Colonic mucosa (tissue), 4 donors: ENCODE measurements around the gene MYCL. TPM values are rescaled to one million over a fixed set of nuclear protein-coding genes. Genes with fewer than 3 reads are reported as not detected.
A peak's percentile ranks its signal among the peaks of the same experiment; 100 is the strongest.

ENCODE experiments used
- DNase-seq: peaks from one replicate; pipeline ENCODE4 v3.0.0-alpha.2; 2020
- H3K27ac ChIP-seq: fragments of 200-600 bp; one replicate; pipeline ENCODE4 v1.8.0; 2021
- H3K27me3 ChIP-seq: fragments of 200-600 bp; one replicate; pipeline ENCODE4 v1.8.0; 2021
- H3K36me3 ChIP-seq: fragments of 200-600 bp; one replicate; pipeline ENCODE4 v1.8.0; 2021
- H3K4me1 ChIP-seq: fragments of 200-600 bp; one replicate; pipeline ENCODE4 v1.8.0; 2021; ENCODE audit warnings: mild to moderate bottlenecking
- H3K4me3 ChIP-seq: fragments of 200-600 bp; one replicate; pipeline ENCODE4 v1.8.0; 2021
- H3K9ac ChIP-seq, 2 donors: one replicate each; pipeline ENCODE4 v1.7.0; 2013; ENCODE audit warnings: control low read depth in 2 of 2, low read depth in 2 of 2, low read length in 2 of 2
- H3K9me3 ChIP-seq: fragments of 200-600 bp; one replicate; pipeline ENCODE4 v1.8.0; 2021
- intact Hi-C: fragments of 100-400 bp; cut with DNase I; formaldehyde crosslinking; loops from one replicate; pipeline ENCODE4 v1.14.1; 2022
- total RNA-seq, 2 donors: library from RNA; stranded (reverse); fragmentation: NEBNext Ultra II Directional in 1 of 2; extraction: Animal tissue kit (Norgen Biotek cat#: 25700) in 1 of 2; gene quantifications; one replicate each; pipeline ENCODE4 v1.2.1, GENCODE V29; 2021
- TF ChIP-seq, protein P1 (sequence below): fragments of 200-600 bp; IDR thresholded peaks from one replicate; pipeline ENCODE4 v1.8.0; 2022; ENCODE audit warnings: antibody characterized with exemption, mild to moderate bottlenecking
- donor health status: healthy.
- donor health status: DM: no; HTN: no; CAD: no.
- donor health status: DM: no; HTN: no; CAD: no.

The MYCL gene
- total RNA-seq, 2 donors from 2014 or later, result 16.4 to 17.0 TPM

DNA sequence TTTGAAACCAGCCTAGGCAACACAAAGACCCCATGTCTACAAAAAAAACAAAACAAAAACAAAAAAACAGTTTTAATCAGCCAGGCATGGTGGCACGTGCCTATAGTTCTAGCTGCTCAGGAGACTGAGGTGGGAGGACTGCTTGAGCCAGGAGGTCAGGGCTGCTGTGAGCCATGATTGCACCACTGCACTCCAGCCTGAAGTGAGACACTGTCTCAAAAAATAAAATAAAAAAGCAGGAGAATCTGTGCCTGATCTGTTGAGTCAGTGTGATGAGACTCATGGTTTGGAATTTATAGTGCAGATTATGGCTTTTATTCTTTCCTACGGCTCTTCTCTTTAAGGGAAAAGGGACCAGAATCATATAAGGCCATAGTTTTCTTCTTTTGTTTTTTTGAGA lies 35.0 kb downstream of the MYCL start:
- Histone ChIP-seq H3K4me1 (no peaks in the 10 kb centered on the region), H3K27me3 (no peaks in the 10 kb centered on the region), H3K4me3 (no peak overlapping the region), H3K36me3 (no peaks in the 10 kb centered on the region), H3K27ac (no peak overlapping the region), H3K9ac (no peak overlapping the region), H3K9me3 (no peaks in the 10 kb centered on the region)
- intact Hi-C loops, result no loop called here
- no peak for DNase-seq
- TF ChIP-seq, protein P1, sequence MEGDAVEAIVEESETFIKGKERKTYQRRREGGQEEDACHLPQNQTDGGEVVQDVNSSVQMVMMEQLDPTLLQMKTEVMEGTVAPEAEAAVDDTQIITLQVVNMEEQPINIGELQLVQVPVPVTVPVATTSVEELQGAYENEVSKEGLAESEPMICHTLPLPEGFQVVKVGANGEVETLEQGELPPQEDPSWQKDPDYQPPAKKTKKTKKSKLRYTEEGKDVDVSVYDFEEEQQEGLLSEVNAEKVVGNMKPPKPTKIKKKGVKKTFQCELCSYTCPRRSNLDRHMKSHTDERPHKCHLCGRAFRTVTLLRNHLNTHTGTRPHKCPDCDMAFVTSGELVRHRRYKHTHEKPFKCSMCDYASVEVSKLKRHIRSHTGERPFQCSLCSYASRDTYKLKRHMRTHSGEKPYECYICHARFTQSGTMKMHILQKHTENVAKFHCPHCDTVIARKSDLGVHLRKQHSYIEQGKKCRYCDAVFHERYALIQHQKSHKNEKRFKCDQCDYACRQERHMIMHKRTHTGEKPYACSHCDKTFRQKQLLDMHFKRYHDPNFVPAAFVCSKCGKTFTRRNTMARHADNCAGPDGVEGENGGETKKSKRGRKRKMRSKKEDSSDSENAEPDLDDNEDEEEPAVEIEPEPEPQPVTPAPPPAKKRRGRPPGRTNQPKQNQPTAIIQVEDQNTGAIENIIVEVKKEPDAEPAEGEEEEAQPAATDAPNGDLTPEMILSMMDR, result no peak

DNA sequence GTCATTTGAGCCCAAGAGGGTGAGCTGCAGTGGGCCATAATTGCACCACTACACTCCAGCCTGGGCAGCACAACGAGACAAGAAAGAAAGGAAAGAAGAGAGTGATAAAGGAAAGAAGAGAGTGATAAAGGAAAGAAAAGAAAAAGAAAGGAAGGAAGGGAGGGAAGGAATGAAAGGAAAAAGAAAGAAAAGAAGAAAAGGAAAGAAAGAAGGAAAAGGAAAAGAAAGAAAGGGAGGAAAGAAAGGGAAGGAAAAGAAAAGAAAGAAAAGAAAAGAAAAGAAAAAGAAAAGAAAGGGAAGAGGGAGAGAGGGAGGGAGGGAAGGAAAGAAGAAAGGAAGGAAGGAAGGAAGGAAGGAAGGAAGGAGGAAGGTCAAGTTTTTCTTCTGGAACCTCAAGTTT lies 36.0 kb downstream of the MYCL start:
- DNase-seq, result no peak
- no peak overlapping the region for H3K4me3 ChIP-seq
- H3K9ac ChIP-seq, result no peak overlapping the region
- no peaks in the 10 kb centered on the region for H3K9me3 ChIP-seq
- TF ChIP-seq, protein P1, result no peak
- no peaks in the 10 kb centered on the region for H3K27me3 ChIP-seq
- no peak overlapping the region for H3K27ac ChIP-seq
- no peaks in the 10 kb centered on the region for H3K4me1 ChIP-seq
- no peaks in the 10 kb centered on the region for H3K36me3 ChIP-seq
- intact Hi-C loops, result no loop called here

DNA sequence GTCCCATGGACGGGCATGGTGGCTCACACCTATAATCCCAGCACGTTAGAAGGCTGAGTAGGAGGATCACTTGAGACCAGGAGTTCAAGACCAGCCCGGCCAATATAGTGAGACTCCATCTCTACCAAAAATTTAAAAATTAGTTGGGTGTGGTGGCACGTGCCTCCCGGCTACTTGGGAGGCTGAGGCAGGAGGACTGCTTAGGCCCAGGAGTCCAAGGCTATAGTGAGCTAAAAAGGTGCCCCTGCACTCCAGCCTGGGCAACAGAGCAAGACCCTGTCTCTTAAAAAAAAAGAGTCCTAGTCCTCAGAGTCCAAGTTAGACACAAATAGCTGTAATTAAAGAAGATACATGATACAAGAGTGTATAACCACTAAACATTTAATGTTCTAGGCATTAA lies 38.5 kb downstream of the MYCL start:
- Histone ChIP-seq H3K9me3 (no peaks in the 10 kb centered on the region), H3K4me3 (no peak overlapping the region), H3K36me3 (no peaks in the 10 kb centered on the region), H3K27me3 (no peaks in the 10 kb centered on the region), H3K4me1 (peaks cover 3% of the 10 kb centered on the region), H3K27ac (no peak overlapping the region), H3K9ac (no peak overlapping the region)
- intact Hi-C loops, result no loop called here
- TF ChIP-seq, protein P1, result no peak
- no peak for DNase-seq

DNA sequence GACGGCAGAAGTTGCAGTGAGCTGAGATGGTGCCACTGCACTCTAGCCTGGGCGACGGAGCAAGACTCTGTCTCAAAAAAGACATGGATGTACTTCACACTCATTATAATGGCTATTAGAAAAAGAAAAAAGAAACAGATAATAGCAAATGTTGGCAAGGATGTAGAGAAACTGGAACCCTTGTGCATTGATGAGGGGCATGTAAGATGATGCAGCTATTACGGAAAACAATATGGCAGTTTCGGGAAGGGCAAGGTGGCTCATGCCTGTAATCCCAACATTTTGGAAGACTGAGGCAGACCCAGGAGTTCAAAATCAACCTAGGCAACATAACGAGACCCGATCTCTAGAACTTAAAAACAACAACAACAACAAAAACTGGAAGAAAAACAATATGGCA lies 40.7 kb downstream of the MYCL start:
- no peaks in the 10 kb centered on the region for H3K9me3 ChIP-seq
- H3K36me3 ChIP-seq, result no peaks in the 10 kb centered on the region
- no peak overlapping the region for H3K9ac ChIP-seq
- H3K4me3 ChIP-seq, result no peak overlapping the region
- intact Hi-C loops, result no loop called here
- no peak overlapping the region for H3K27ac ChIP-seq
- DNase-seq, result no peak
- H3K4me1 ChIP-seq, result peaks cover 3% of the 10 kb centered on the region
- TF ChIP-seq, protein P1, result no peak
- H3K27me3 ChIP-seq, result no peaks in the 10 kb centered on the region

DNA sequence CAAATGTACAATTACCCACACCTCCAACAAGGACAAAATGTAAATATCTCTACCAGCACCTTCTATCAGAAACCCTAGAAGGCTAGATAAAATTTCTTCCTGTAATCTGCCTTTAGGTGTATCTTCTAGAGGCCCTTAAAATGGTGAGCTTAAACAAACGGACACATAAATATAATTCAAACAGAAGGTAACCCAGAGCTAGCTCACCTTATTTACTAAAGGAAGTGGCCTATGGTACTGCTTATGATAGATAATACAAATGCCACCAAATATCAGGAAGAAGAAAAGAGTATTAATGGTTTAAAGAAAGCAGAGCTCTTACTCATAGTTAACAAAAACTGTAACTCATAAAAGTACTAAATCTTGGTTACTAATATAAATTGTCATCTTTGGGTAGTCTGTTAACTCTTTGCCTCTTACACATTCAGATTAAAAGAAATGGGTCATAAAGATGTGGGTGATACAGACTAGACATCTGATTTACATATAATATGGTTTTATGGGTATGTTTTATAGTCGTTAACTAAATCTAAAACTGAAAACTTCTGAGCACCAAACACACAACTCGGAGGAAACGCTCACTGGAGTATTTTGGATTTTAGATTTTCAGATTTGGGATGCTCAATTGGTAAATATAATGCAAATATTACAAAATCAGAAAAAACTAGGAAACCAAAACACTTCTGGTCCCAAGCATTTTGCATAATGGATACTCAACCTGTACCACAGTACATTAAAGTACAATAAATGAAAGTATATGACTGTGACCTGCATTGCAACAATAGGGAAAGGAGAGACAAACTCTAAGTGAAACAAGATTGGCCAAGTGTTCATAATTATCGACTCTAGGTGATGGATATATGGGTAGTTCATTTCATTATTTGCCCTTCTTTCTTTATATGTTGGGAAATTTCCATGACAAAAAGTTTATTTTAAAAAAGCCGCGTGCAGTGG lies 41.6 kb downstream of the MYCL start:
- DNase-seq, result no peak

More for the DNA sequence above, 41.6 kb downstream of the MYCL start:
- Histone ChIP-seq H3K9me3 (no peaks in the 10 kb centered on the region), H3K36me3 (no peaks in the 10 kb centered on the region), H3K27me3 (no peaks in the 10 kb centered on the region), H3K9ac (no peak overlapping the region), H3K27ac (peak overlapping the region; percentile 8), H3K4me3 (no peak overlapping the region), H3K4me1 (peaks cover 3% of the 10 kb centered on the region)
- TF ChIP-seq, protein P1, result no peak
- intact Hi-C loops, result no loop called here
